GM13976 (cell line): ENCODE measurements around the gene TRAF3.
"Not testable (repeated sequence)": the region's sequence is repeated elsewhere in the genome, so short reads cannot be mapped to it uniquely, and the experiment has no call there.

Experiments
- DNase-seq: peaks from one replicate; pipeline ENCODE4 v3.0.0; 2012; ENCODE audit warnings: low spot score
- CTCF ChIP-seq: IDR thresholded peaks from 2 replicates; pipeline ENCODE4 v1.5.1; 2012; ENCODE audit warnings: borderline replicate concordance, mild to moderate bottlenecking; ENCODE audit not compliant: insufficient read depth; ENCODE audit errors: extremely low read depth, missing control alignments, control extremely low read depth
- in situ Hi-C: fragments of 300-500 bp; cut with MboI; formaldehyde crosslinking; loops from one replicate; pipeline ENCODE4 v1.12.0; 2022; ENCODE audit warnings: low sequenced_read_pairs, mixed read lengths, inconsistent platforms; ENCODE audit not compliant: unreplicated experiment

Gene TRAF3

GRCh38 chr14:102889615-102890014 lies 112.4 kb downstream of the TRAF3 start:
- in situ Hi-C loops = no loop called here
- DNase-seq = no peak
- no peak for TF ChIP-seq CTCF

GRCh38 chr14:102891111-102891510 lies 113.9 kb downstream of the TRAF3 start:
- no peak for TF ChIP-seq CTCF
- in situ Hi-C loops = no loop called here
- no peak for DNase-seq

- in situ Hi-C loops = no loop called here
- no peak for DNase-seq
- TF ChIP-seq CTCF = no peak
Measured at GRCh38 chr14:102891556-102891955, 114.3 kb downstream of the TRAF3 start.

- TF ChIP-seq CTCF = no peak
- in situ Hi-C loops = no loop called here
- no peak for DNase-seq
Measured at GRCh38 chr14:102892651-102893050, 115.4 kb downstream of the TRAF3 start.

- TF ChIP-seq CTCF = no peak
- DNase-seq = peak; percentile 39
- in situ Hi-C loops = no loop called here
Measured at GRCh38 chr14:102893452-102893851, 116.2 kb downstream of the TRAF3 start.

- DNase-seq, in situ Hi-C loops: not testable (repeated sequence)
Measured at GRCh38 chr14:102896735-102897134, 119.5 kb downstream of the TRAF3 start.

GRCh38 chr14:102897299-102898027 lies 120.2 kb downstream of the TRAF3 start:
- TF ChIP-seq CTCF = no peak
- in situ Hi-C loops = no loop called here
- DNase-seq = no peak
